Keratinocyte (primary cell): ENCODE results near the gene PRKCA. TPM values are rescaled to one million over a fixed set of nuclear protein-coding genes. Genes with fewer than 3 reads are reported as not detected.

Source experiments
- DNase-seq: peaks from one replicate; pipeline ENCODE4 v3.0.0-alpha.2; 2011; ENCODE audit warnings: low read depth, missing footprints, low spot score
- FAIRE-seq: peaks from 2 replicates; lab custom pipeline; 2011; peaks lifted over from hg19 to GRCh38; lab: Jason Lieb, UNC
- H2AFZ ChIP-seq: 2 replicates; pipeline ENCODE4 v1.6.0; 2012; ENCODE audit warnings: low read length, control low read depth, inconsistent platforms; ENCODE audit not compliant: control insufficient read depth
- H3K27ac ChIP-seq: 2 replicates; pipeline ENCODE4 v1.5.1; 2011; ENCODE audit warnings: low read length; ENCODE audit not compliant: control insufficient read depth, insufficient read depth
- H3K27me3 ChIP-seq: 3 replicates; pipeline ENCODE4 v1.6.0; 2011; ENCODE audit warnings: low read length; ENCODE audit not compliant: control insufficient read depth, insufficient read depth; ENCODE audit errors: extremely low read depth
- H3K36me3 ChIP-seq, 2 experiments: 2 replicates in 1 of 2; 3 replicates in 1 of 2; pipeline ENCODE4 v1.5.1; 2011; ENCODE audit warnings: low read length in 2 of 2, mild to moderate bottlenecking in 1 of 2; ENCODE audit not compliant: control insufficient read depth in 2 of 2, insufficient read depth in 2 of 2; ENCODE audit errors: extremely low read depth in 1 of 2
- H3K4me1 ChIP-seq: 3 replicates; pipeline ENCODE4 v1.5.1; 2011; ENCODE audit warnings: low read length; ENCODE audit not compliant: control insufficient read depth, insufficient read depth; ENCODE audit errors: extremely low read depth
- H3K4me2 ChIP-seq: 3 replicates; pipeline ENCODE4 v1.6.0; 2011; ENCODE audit warnings: low read depth, low read length; ENCODE audit not compliant: control insufficient read depth, insufficient read depth; ENCODE audit errors: extremely low read depth
- H3K4me3 ChIP-seq, 3 experiments: fragments of 200-600 bp in 1 of 3; sonication (generic) in 1 of 3; 2 replicates in 2 of 3; 3 replicates in 1 of 3; pipeline ENCODE4 v1.5.1; 2011 to 2016; ENCODE audit warnings: low read length in 3 of 3, mild to moderate bottlenecking in 3 of 3, control low read depth in 2 of 3, inconsistent platforms in 1 of 3, low read depth in 1 of 3, mixed read lengths in 1 of 3, mixed run types in 1 of 3, moderate library complexity in 1 of 3; ENCODE audit not compliant: control insufficient read depth in 2 of 3, insufficient read depth in 2 of 3; ENCODE audit errors: extremely low read depth in 1 of 3
- H3K79me2 ChIP-seq: 2 replicates; pipeline ENCODE4 v1.6.0; 2012; ENCODE audit warnings: low read length; ENCODE audit not compliant: control insufficient read depth, insufficient read depth
- H3K9ac ChIP-seq: 3 replicates; pipeline ENCODE4 v1.6.0; 2011; ENCODE audit warnings: low read length; ENCODE audit not compliant: control insufficient read depth, insufficient read depth; ENCODE audit errors: extremely low read depth
- H3K9me1 ChIP-seq: 3 replicates; pipeline ENCODE4 v1.6.0; 2011; ENCODE audit warnings: low read length; ENCODE audit not compliant: control insufficient read depth, insufficient read depth; ENCODE audit errors: extremely low read depth
- H3K9me3 ChIP-seq: 2 replicates; pipeline ENCODE4 v1.5.1; 2012; ENCODE audit warnings: low read depth, low read length; ENCODE audit not compliant: control insufficient read depth
- H4K20me1 ChIP-seq: 3 replicates; pipeline ENCODE4 v1.6.0; 2011; ENCODE audit warnings: low read length; ENCODE audit not compliant: control insufficient read depth, insufficient read depth; ENCODE audit errors: extremely low read depth
- CTCF ChIP-seq, 3 experiments: IDR thresholded peaks in 1 of 3; conservative IDR thresholded peaks in 1 of 3; optimal IDR thresholded peaks in 1 of 3; 2 replicates in 2 of 3; 3 replicates in 1 of 3; pipeline versions ENCODE3 to v1.5.1; 2011; ENCODE audit warnings: low read length in 3 of 3, mild to moderate bottlenecking in 3 of 3, moderate library complexity in 2 of 3, control low read depth in 1 of 3, inconsistent platforms in 1 of 3; ENCODE audit not compliant: insufficient read depth in 2 of 3; ENCODE audit errors: extremely low read depth in 1 of 3
- EZH2 ChIP-seq: IDR thresholded peaks from one replicate; pipeline ENCODE4 v1.6.1; 2012; ENCODE audit warnings: inconsistent platforms, mild to moderate bottlenecking, low read length, moderate library complexity
- dilution Hi-C: fragments of 300-500 bp; cut with MboI; formaldehyde crosslinking; loops from one replicate; pipeline ENCODE4 v1.7.0; 2020; ENCODE audit warnings: low sequenced_read_pairs; ENCODE audit not compliant: extremely low pct_ligation_motif_present
- polyA plus RNA-seq, 5 experiments: library from polyadenylated mRNA; depleted of rRNA in 3 of 5; stranded (reverse) in 3 of 5; stranded (forward) in 1 of 5; unstranded in 1 of 5; fragments of >200 nt; gene quantifications; 1 replicate in 1 of 5; 2 replicates in 3 of 5; 3 replicates in 1 of 5; pipeline versions ENCODE4 v1.2.1 to v1.2.3, GENCODE V29; 2011 to 2012; ENCODE audit warnings: missing spikeins in 2 of 5, low read depth in 1 of 5, low replicate concordance in 1 of 5

PRKCA gene
- polyA plus RNA-seq, 1 donor (not counting 4 experiments of a cell fraction or from before 2014, with no cell fraction given) = 3.6 TPM

- H3K4me2 ChIP-seq = peak overlapping the region; percentile 65
- H3K4me1 ChIP-seq = peaks cover 40% of the 10 kb centered on the region
- peak overlapping the region; percentile 73 for H3K27ac ChIP-seq
- no peaks in the 10 kb centered on the region for H3K79me2 ChIP-seq
- no peak overlapping the region for H3K4me3 ChIP-seq
- no peak for FAIRE-seq
- H4K20me1 ChIP-seq = no peaks in the 10 kb centered on the region
- no peaks in the 10 kb centered on the region for H3K36me3 ChIP-seq
- H3K9me3 ChIP-seq = no peaks in the 10 kb centered on the region
- no peaks in the 10 kb centered on the region for H3K27me3 ChIP-seq
- H3K9me1 ChIP-seq = no peaks in the 10 kb centered on the region
- H2AFZ ChIP-seq = no peak overlapping the region
- no peak for DNase-seq
- dilution Hi-C loops = no loop called here
- no peak for TF ChIP-seq CTCF (optimal IDR thresholded peaks at IDR 0.05 in 1 of 3, IDR thresholded peaks at IDR 0.05 in 1 of 3, conservative IDR thresholded peaks at IDR 0.05 in 1 of 3; ENCODE audit: extremely low read depth in 1 of 3, insufficient read depth in 2 of 3, low read length in 3 of 3)
- no peak for TF ChIP-seq EZH2
- H3K9ac ChIP-seq = peak overlapping the region; percentile 18
These were observed 353.0 kb downstream of the PRKCA start for GRCh38 chr17:66655461-66655860.

GRCh38 chr17:66655861-66656260, 353.4 kb downstream of the PRKCA start:
- Histone ChIP-seq H3K4me3 (no peak overlapping the region), H3K9me3 (no peaks in the 10 kb centered on the region), H3K9me1 (no peaks in the 10 kb centered on the region), H2AFZ (no peak overlapping the region), H3K79me2 (no peaks in the 10 kb centered on the region), H3K27me3 (no peaks in the 10 kb centered on the region), H4K20me1 (no peaks in the 10 kb centered on the region), H3K4me1 (peaks cover 40% of the 10 kb centered on the region), H3K4me2 (peak overlapping the region; percentile 65), H3K27ac (peak overlapping the region; percentile 73), H3K9ac (no peak overlapping the region), H3K36me3 (no peaks in the 10 kb centered on the region)
- TF ChIP-seq CTCF (optimal IDR thresholded peaks at IDR 0.05 in 1 of 3, IDR thresholded peaks at IDR 0.05 in 1 of 3, conservative IDR thresholded peaks at IDR 0.05 in 1 of 3; ENCODE audit: extremely low read depth in 1 of 3, insufficient read depth in 2 of 3, low read length in 3 of 3) (no peak), EZH2 (no peak)
- FAIRE-seq (peak; percentile 99), DNase-seq (peak; percentile 81)
- dilution Hi-C loops = no loop called here
